Natural killer cell (primary cell): ENCODE results near the gene SPTLC1. TPM values are rescaled to one million over a fixed set of nuclear protein-coding genes. Genes with fewer than 3 reads are reported as not detected.

Experiments
- ATAC-seq, 3 donors: fragments of 150-1000 bp in 2 of 3; fragments of 200-7000 bp in 1 of 3; cut with Tn5 transposase; 1 replicate in 1 of 3; 2 replicates in 2 of 3; pipeline ENCODE4 v1.10.0; 2021; ENCODE audit warnings: mild to moderate bottlenecking in 2 of 3, moderate library complexity in 2 of 3
- DNase-seq, 2 donors: peaks; one replicate each; pipeline versions ENCODE4 v3.0.0 to v3.0.0-alpha.2; 2013 to 2021; ENCODE audit warnings: mixed read lengths in 1 of 2
- H3K27ac ChIP-seq: one replicate; pipeline ENCODE4 v1.5.1; 2013; ENCODE audit warnings: mild to moderate bottlenecking, low read length
- H3K27me3 ChIP-seq: one replicate; pipeline ENCODE4 v1.6.1; 2013; ENCODE audit warnings: low read length; ENCODE audit not compliant: control insufficient read depth, insufficient read depth
- H3K36me3 ChIP-seq: one replicate; pipeline ENCODE4 v1.6.1; 2013; ENCODE audit warnings: low read length; ENCODE audit not compliant: control insufficient read depth, insufficient read depth
- H3K4me1 ChIP-seq: one replicate; pipeline ENCODE4 v1.6.1; 2013; ENCODE audit warnings: low read length; ENCODE audit not compliant: control insufficient read depth, insufficient read depth
- H3K4me3 ChIP-seq: one replicate; pipeline ENCODE4 v1.5.1; 2013; ENCODE audit warnings: low read length
- H3K9me3 ChIP-seq: one replicate; pipeline ENCODE4 v1.6.1; 2013; ENCODE audit warnings: low read length; ENCODE audit not compliant: control insufficient read depth, insufficient read depth
- H3K27ac Mint-ChIP-seq, 2 donors: one replicate each; pipeline ENCODE4 v1.8.0; 2022; ENCODE audit warnings: mild to moderate bottlenecking in 2 of 2, mixed read lengths in 2 of 2, moderate library complexity in 1 of 2
- H3K27me3 Mint-ChIP-seq, 2 donors: one replicate each; pipeline ENCODE4 v1.8.0; 2022; ENCODE audit warnings: low read depth in 2 of 2, mixed read lengths in 2 of 2
- H3K36me3 Mint-ChIP-seq: one replicate; pipeline ENCODE4 v1.8.0; 2022; ENCODE audit warnings: mixed read lengths
- H3K4me1 Mint-ChIP-seq, 2 donors: one replicate each; pipeline ENCODE4 v1.8.0; 2022; ENCODE audit warnings: mixed read lengths in 2 of 2
- H3K4me3 Mint-ChIP-seq: one replicate; pipeline ENCODE4 v1.8.0; 2022; ENCODE audit warnings: mild to moderate bottlenecking, moderate library complexity, mixed read lengths
- H3K9me3 Mint-ChIP-seq, 2 donors: one replicate each; pipeline ENCODE4 v1.8.0; 2022; ENCODE audit warnings: mixed read lengths in 2 of 2
- WGBS: methylation state at CpG from one replicate; pipeline ENCODE4 v1.1.7; 2013; ENCODE audit warnings: missing lambda C conversion rate; ENCODE audit not compliant: insufficient coverage; 5-methylcytosine and 5-hydroxymethylcytosine counted together
- intact Hi-C: fragments of 100-400 bp; cut with micrococcal nuclease; formaldehyde crosslinking; loops from one replicate; pipeline ENCODE4 v1.14.2; 2022
- total RNA-seq, 4 donors: library from RNA; stranded (reverse); fragments of 120-200 nt in 1 of 4; gene quantifications; one replicate each; pipeline versions ENCODE4 v1.2.3 to v1.2.4, GENCODE V29; 2013 to 2022
- TF ChIP-seq, protein P1 (sequence below): fragments of 200-600 bp; IDR thresholded peaks from one replicate; pipeline ENCODE4 v1.8.0; 2022; ENCODE audit warnings: antibody characterized with exemption

Gene SPTLC1
- total RNA-seq, 3 donors from 2014 or later (not counting 1 experiment from before 2014, with no cell fraction given), result 45.6 to 59.3 (median 47.8) TPM

DNA sequence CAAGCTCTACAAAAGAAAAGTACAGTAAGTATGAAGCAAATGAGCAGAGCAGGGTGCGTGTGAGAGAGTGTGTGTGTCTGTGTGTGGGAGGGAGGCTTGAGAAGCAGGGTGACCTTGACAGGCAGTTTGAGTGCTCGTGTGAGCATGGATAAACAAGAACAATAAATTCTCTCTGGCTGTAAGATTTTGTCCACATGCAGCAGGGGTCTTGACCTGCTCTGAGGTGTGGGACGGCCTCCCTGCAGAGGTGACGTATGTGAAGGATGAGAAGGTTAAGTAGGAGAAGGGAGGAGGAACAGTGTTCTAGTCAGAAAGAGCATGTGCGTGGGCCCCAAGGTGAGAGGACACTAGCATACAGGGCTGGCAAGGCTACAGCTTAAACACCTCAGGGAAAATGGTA lies 49.0 kb downstream of the SPTLC1 start:
- H3K27ac Mint-ChIP-seq, result no peak overlapping the region
- peaks cover 47% of the 10 kb centered on the region for H3K36me3 ChIP-seq
- no peaks in the 10 kb centered on the region for H3K27me3 ChIP-seq
- no peak overlapping the region for H3K4me3 Mint-ChIP-seq
- no peak overlapping the region for H3K4me3 ChIP-seq
- no peaks in the 10 kb centered on the region for H3K9me3 ChIP-seq
- TF ChIP-seq, protein P1, sequence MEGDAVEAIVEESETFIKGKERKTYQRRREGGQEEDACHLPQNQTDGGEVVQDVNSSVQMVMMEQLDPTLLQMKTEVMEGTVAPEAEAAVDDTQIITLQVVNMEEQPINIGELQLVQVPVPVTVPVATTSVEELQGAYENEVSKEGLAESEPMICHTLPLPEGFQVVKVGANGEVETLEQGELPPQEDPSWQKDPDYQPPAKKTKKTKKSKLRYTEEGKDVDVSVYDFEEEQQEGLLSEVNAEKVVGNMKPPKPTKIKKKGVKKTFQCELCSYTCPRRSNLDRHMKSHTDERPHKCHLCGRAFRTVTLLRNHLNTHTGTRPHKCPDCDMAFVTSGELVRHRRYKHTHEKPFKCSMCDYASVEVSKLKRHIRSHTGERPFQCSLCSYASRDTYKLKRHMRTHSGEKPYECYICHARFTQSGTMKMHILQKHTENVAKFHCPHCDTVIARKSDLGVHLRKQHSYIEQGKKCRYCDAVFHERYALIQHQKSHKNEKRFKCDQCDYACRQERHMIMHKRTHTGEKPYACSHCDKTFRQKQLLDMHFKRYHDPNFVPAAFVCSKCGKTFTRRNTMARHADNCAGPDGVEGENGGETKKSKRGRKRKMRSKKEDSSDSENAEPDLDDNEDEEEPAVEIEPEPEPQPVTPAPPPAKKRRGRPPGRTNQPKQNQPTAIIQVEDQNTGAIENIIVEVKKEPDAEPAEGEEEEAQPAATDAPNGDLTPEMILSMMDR, result no peak
- WGBS, result 99% methylated on average over 5 of the region's 5 CpGs
- no peak for DNase-seq
- peaks cover 5 to 10% of the 10 kb centered on the region in 2 donors for H3K9me3 Mint-ChIP-seq
- no peak for ATAC-seq
- no peak overlapping the region for H3K27ac ChIP-seq
- no peaks in the 10 kb centered on the region for H3K27me3 Mint-ChIP-seq
- H3K4me1 ChIP-seq, result no peaks in the 10 kb centered on the region
- H3K36me3 Mint-ChIP-seq, result peaks cover 41% of the 10 kb centered on the region
- peaks cover 3 to 10% of the 10 kb centered on the region in 2 donors for H3K4me1 Mint-ChIP-seq
- intact Hi-C loops, result no loop called here

DNA sequence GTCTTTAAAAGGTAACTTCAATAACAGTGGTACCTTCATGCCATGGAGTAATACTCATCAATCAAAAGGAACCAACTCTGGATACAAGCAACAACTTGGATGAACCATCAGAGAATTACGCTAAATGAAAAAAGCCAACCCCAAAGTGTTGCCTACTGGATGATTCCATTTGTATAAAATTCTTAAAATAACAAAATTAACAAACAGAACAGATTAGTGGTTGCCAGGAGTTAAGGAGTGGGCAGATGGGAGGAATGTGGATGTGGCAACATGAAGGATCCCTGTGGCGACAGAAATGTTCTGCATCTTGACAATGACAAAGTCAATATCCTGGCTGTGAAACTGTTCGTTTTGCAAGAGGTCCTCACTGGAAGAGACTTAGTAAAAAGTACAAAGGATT lies 50.5 kb downstream of the SPTLC1 start:
- Mint-ChIP-seq H3K27me3 (no peaks in the 10 kb centered on the region), H3K9me3 (peaks cover 10 to 19% of the 10 kb centered on the region in 2 donors), H3K4me3 (no peak overlapping the region), H3K27ac (peak overlapping the region in 1 of 2 donors; percentile 15), H3K36me3 (peaks cover 55% of the 10 kb centered on the region), H3K4me1 (peaks cover 14 to 16% of the 10 kb centered on the region in 2 donors)
- H3K9me3 ChIP-seq, result no peaks in the 10 kb centered on the region
- H3K27me3 ChIP-seq, result no peaks in the 10 kb centered on the region
- no peak overlapping the region for H3K4me3 ChIP-seq
- WGBS, result 100% methylated on average over 2 of the region's 3 CpGs
- ATAC-seq, result no peak
- intact Hi-C loops, result no loop called here
- H3K36me3 ChIP-seq, result peaks cover 48% of the 10 kb centered on the region
- DNase-seq, result no peak
- no peaks in the 10 kb centered on the region for H3K4me1 ChIP-seq
- TF ChIP-seq, protein P1, result no peak
- H3K27ac ChIP-seq, result no peak overlapping the region

DNA sequence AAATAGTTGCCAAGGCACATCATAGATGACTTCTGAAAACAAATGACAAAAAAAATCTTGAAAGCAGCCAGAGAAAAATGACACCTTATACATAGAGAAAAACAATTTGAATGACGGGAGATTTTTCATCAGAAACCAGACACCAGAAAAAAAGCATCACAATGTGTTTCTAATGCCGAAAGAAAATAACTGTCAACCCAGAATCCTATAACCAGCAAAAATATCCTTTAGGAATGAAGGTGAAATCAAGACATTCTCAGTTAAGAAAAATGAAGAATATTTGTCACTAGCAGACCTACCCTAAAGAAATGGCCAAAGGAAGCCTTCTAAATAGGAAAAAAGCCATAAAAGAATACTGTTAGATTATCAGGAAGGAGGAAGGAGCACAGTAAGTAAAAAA lies 54.0 kb downstream of the SPTLC1 start:
- Mint-ChIP-seq H3K36me3 (peaks cover 59% of the 10 kb centered on the region), H3K4me3 (no peak overlapping the region), H3K4me1 (peaks cover 32 to 34% of the 10 kb centered on the region in 2 donors), H3K9me3 (peaks cover 10 to 19% of the 10 kb centered on the region in 2 donors), H3K27me3 (no peaks in the 10 kb centered on the region), H3K27ac (no peak overlapping the region)
- no peaks in the 10 kb centered on the region for H3K27me3 ChIP-seq
- intact Hi-C loops, result no loop called here
- no peaks in the 10 kb centered on the region for H3K9me3 ChIP-seq
- WGBS, result no CpG with 5 or more reads among the region's 2 CpGs
- no peak overlapping the region for H3K4me3 ChIP-seq
- ATAC-seq (no peak), DNase-seq (no peak)
- H3K27ac ChIP-seq, result no peak overlapping the region
- H3K36me3 ChIP-seq, result peaks cover 41% of the 10 kb centered on the region
- TF ChIP-seq, protein P1, result no peak
- no peaks in the 10 kb centered on the region for H3K4me1 ChIP-seq

DNA sequence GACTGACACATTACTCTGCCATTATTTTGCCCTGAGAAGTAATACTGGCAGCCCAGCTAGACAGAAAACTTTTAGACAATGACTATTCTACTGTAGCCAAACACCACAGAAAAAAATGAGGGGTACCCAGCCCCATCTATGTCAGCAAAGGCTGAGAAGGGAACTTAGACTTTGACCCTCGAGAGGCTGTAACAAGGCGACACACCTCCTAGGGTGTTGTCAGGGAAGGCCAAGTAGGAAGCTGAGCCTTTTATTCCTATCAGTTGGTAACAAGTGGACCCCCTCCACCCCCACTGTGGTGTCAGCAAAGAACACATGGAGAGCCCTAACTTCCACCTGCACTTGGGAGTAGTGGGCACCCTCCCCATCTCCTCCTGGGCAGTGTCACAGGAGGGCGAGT lies 55.6 kb downstream of the SPTLC1 start:
- H3K27ac ChIP-seq, result no peak overlapping the region
- intact Hi-C loops, result no loop called here
- Mint-ChIP-seq H3K4me1 (peaks cover 29 to 34% of the 10 kb centered on the region in 2 donors), H3K27me3 (no peaks in the 10 kb centered on the region), H3K36me3 (peaks cover 53% of the 10 kb centered on the region), H3K4me3 (no peak overlapping the region), H3K9me3 (peaks cover 10 to 19% of the 10 kb centered on the region in 2 donors), H3K27ac (peak overlapping the region in 1 of 2 donors; percentile 32)
- H3K4me3 ChIP-seq, result no peak overlapping the region
- peaks cover 37% of the 10 kb centered on the region for H3K36me3 ChIP-seq
- WGBS, result 100% methylated on average over 3 of the region's 3 CpGs
- TF ChIP-seq, protein P1, result no peak
- H3K27me3 ChIP-seq, result no peaks in the 10 kb centered on the region
- DNase-seq (no peak), ATAC-seq (no peak)
- H3K4me1 ChIP-seq, result no peaks in the 10 kb centered on the region
- no peaks in the 10 kb centered on the region for H3K9me3 ChIP-seq
